K562 (cell line): Measurements from ENCODE around the gene LASP1. TPM values are rescaled to one million over a fixed set of nuclear protein-coding genes. Genes with fewer than 3 reads are reported as not detected.

Experiments used
- BCLAF1 ChIP-seq, 2 experiments: fragments of 450-650 bp in 1 of 2; IDR thresholded peaks; 2 replicates each; pipeline ENCODE4 v1.6.1; 2011 to 2017; ENCODE audit warnings: low read depth in 2 of 2, antibody characterized with exemption in 1 of 2, borderline replicate concordance in 1 of 2, low read length in 1 of 2, mild to moderate bottlenecking in 1 of 2, mixed read lengths in 1 of 2; ENCODE audit not compliant: control insufficient read depth in 1 of 2
- CBFA2T2 ChIP-seq: fragments of 450-650 bp; conservative IDR thresholded peaks from 2 replicates; pipeline ENCODE4 v1.6.1; 2017; ENCODE audit warnings: mild to moderate bottlenecking
- CBX8 ChIP-seq: fragments of 200-600 bp; sonication (generic); IDR thresholded peaks from 2 replicates; pipeline ENCODE4 v1.6.1; 2012; ENCODE audit warnings: borderline replicate concordance, mixed run types, low read depth, mild to moderate bottlenecking, moderate library complexity, mixed read lengths, low read length, control low read depth, inconsistent platforms; ENCODE audit not compliant: poor library complexity, severe bottlenecking; ENCODE audit errors: extremely low read depth
- FOS ChIP-seq: IDR thresholded peaks from 3 replicates; pipeline ENCODE4 v1.6.1; 2011; ENCODE audit not compliant: insufficient read length; ENCODE audit errors: extremely low read depth
- GATA2 ChIP-seq: sonication (generic); formaldehyde crosslinking; IDR thresholded peaks from 2 replicates; pipeline ENCODE4 v1.4.0; 2020; ENCODE audit warnings: mild to moderate bottlenecking, missing genetic modification reagents
- GATAD2A ChIP-seq: fragments of 450-650 bp; IDR thresholded peaks from 2 replicates; pipeline ENCODE4 v1.6.1; 2017
- KDM1A ChIP-seq, 2 experiments: fragments of 450-650 bp; IDR thresholded peaks; 2 replicates each; pipeline ENCODE4 v1.6.1; 2016; ENCODE audit warnings: mild to moderate bottlenecking in 2 of 2
- MECOM ChIP-seq: fragments of 250-450 bp; sonication (Bioruptor Pico); IDR thresholded peaks from 2 replicates; pipeline ENCODE4 v1.8.0; 2022; ENCODE audit warnings: inconsistent platforms
- POLR2AphosphoS2 ChIP-seq: IDR thresholded peaks from 2 replicates; pipeline ENCODE4 v1.6.1; 2012; ENCODE audit warnings: low read length, improper control_type of control experiment
- SPI1 ChIP-seq: IDR thresholded peaks from 2 replicates; pipeline ENCODE4 v1.6.1; 2011; ENCODE audit warnings: low read depth, low read length, control low read depth, borderline replicate concordance
- TAL1 ChIP-seq: fragments of 450-650 bp; IDR thresholded peaks from 2 replicates; pipeline ENCODE4 v1.6.1; 2016; ENCODE audit warnings: mild to moderate bottlenecking
- TCF3 ChIP-seq: sonication (generic); formaldehyde crosslinking; IDR thresholded peaks from 2 replicates; pipeline ENCODE4 v1.4.0; 2020; ENCODE audit warnings: mild to moderate bottlenecking, missing genetic modification reagents
- polyA plus RNA-seq, 8 experiments: library from polyadenylated mRNA; depleted of rRNA in 4 of 8; stranded (reverse) in 5 of 8; unstranded in 3 of 8; fragments of >200 nt; fragmentation: Nextera tagmentation in 2 of 8; fragmentation: Illumina TruSeq in 1 of 8; extraction: Ambion mirVana in 2 of 8; extraction: Trizol in 1 of 8; gene quantifications; 2 replicates each; pipeline versions ENCODE4 v1.2.1 to v1.2.3, GENCODE V29; 2011 to 2014; ENCODE audit warnings: inconsistent platforms in 1 of 8, missing spikeins in 1 of 8
- total RNA-seq, 7 experiments: library from RNA; depleted of rRNA in 6 of 7; stranded (reverse); fragments of >200 nt in 6 of 7; fragmentation: Illumina TruSeq in 2 of 7; extraction: Trizol in 2 of 7; gene quantifications; 2 replicates each; pipeline versions ENCODE4 v1.2.1 to v1.2.3, GENCODE V29; 2011 to 2021; ENCODE audit warnings: low replicate concordance in 1 of 7
- TF ChIP-seq, protein P1 (sequence below): fragments of 450-650 bp; IDR thresholded peaks from 2 replicates; pipeline ENCODE4 v1.6.1; 2016; ENCODE audit warnings: antibody characterized with exemption
- TF ChIP-seq, protein P2 (sequence below), 2 experiments: fragments of 450-650 bp; formaldehyde crosslinking in 1 of 2; IDR thresholded peaks; 2 replicates each; pipeline versions ENCODE4 v1.4.0 to v1.6.1; 2014 to 2020; ENCODE audit warnings: mild to moderate bottlenecking in 2 of 2, borderline replicate concordance in 1 of 2, low read depth in 1 of 2

LASP1 gene
- total and polyA plus RNA-seq, 9 of the 15 experiments (the other 6 are each of a cell fraction or from before 2014, with no cell fraction given) = 23.0 to 125 (median 55.3) TPM

DNA sequence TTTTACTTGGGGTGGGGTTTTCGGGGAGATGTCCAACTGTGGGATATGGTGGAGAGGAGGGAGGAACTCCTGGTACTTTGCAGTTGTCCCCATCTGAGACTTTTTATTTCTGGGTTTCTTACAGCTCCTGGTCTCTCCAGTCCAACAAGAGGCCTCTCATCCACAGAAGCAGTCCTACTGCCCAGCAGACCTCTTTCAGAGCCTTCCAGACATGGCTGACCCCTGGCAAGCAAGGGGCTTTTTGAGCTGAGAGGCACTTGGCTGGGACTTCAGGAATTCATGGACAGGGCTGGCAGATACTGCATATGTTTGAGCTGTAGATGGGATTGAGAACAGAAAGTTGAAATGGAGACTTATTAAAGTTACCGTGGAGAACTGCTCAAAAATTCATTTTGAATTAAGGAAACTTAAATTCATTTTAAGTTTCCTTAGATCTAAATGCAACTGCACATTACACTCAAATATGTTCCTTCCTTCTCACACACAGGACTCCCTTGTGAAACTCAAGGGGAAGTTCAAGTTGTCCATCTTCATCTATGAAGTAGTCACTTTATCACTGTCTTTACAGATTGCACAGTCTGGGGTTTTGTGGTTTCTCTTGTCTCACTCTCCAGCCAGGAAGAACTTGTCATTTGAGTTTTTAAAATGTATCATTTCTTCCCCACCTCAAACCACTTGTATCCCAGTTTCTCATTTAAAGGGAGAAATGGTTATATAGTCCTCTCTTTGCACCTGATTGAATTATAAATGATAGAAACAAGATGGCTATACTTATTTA lies 56.6 kb downstream of the LASP1 start (continued):
- TF ChIP-seq MECOM (CRISPR knock-in tag) (peak; percentile 87), TCF3 (peak; percentile 81), FOS (no peak), TAL1 (peak; percentile 76), CBX8 (no peak), BCLAF1 (IDR thresholded peaks at IDR 0.05; ENCODE audit: borderline replicate concordance in 1 of 2, control insufficient read depth in 1 of 2, low read depth in 2 of 2, low read length in 1 of 2) (no peak), SPI1 (no peak), CBFA2T2 (peak; percentile 71), GATA2 (CRISPR knock-in tag) (0 out of 2 replicates have a peak, but pooled peaks have one; percentile 32), POLR2AphosphoS2 (no peak), GATAD2A (no peak), KDM1A (IDR thresholded peaks at IDR 0.05) (peak; percentile 80 to 89)
- TF ChIP-seq, protein P1, sequence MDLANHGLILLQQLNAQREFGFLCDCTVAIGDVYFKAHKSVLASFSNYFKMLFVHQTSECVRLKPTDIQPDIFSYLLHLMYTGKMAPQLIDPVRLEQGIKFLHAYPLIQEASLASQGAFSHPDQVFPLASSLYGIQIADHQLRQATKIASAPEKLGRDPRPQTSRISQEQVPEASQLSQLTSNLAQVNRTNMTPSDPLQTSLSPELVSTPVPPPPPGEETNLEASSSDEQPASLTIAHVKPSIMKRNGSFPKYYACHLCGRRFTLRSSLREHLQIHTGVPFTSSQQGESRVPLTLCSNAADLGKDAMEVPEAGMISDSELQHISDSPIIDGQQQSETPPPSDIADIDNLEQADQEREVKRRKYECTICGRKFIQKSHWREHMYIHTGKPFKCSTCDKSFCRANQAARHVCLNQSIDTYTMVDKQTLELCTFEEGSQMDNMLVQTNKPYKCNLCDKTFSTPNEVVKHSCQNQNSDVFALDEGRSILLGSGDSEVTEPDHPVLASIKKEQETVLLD = no peak
- TF ChIP-seq, protein P2, sequence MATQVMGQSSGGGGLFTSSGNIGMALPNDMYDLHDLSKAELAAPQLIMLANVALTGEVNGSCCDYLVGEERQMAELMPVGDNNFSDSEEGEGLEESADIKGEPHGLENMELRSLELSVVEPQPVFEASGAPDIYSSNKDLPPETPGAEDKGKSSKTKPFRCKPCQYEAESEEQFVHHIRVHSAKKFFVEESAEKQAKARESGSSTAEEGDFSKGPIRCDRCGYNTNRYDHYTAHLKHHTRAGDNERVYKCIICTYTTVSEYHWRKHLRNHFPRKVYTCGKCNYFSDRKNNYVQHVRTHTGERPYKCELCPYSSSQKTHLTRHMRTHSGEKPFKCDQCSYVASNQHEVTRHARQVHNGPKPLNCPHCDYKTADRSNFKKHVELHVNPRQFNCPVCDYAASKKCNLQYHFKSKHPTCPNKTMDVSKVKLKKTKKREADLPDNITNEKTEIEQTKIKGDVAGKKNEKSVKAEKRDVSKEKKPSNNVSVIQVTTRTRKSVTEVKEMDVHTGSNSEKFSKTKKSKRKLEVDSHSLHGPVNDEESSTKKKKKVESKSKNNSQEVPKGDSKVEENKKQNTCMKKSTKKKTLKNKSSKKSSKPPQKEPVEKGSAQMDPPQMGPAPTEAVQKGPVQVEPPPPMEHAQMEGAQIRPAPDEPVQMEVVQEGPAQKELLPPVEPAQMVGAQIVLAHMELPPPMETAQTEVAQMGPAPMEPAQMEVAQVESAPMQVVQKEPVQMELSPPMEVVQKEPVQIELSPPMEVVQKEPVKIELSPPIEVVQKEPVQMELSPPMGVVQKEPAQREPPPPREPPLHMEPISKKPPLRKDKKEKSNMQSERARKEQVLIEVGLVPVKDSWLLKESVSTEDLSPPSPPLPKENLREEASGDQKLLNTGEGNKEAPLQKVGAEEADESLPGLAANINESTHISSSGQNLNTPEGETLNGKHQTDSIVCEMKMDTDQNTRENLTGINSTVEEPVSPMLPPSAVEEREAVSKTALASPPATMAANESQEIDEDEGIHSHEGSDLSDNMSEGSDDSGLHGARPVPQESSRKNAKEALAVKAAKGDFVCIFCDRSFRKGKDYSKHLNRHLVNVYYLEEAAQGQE (IDR thresholded peaks at IDR 0.05; ENCODE audit: borderline replicate concordance) = peak; percentile 12; the same call in 1 of the 2 replicates
- TF ChIP-seq, protein P2 (CRISPR knock-in tag; IDR thresholded peaks at IDR 0.05; ENCODE audit: low read depth) = no peak
